ENCODE results near the gene CETP.
"Not testable (repeated sequence)": the region's sequence is repeated elsewhere in the genome, so short reads cannot be mapped to it uniquely, and the experiment has no call there.

Gene CETP

GRCh38 chr16:56960681-56961281, 969 bp upstream of the CETP start:
- FAIRE-seq = no peak

- FAIRE-seq = no peak
Measured at GRCh38 chr16:56961386-56961785, 364 bp upstream of the CETP start.

GRCh38 chr16:56964243-56965148, 2.7 kb downstream of the CETP start:
- FAIRE-seq = peak; percentile 10

GRCh38 chr16:56965149-56966092, 3.7 kb downstream of the CETP start:
- FAIRE-seq = no peak

- FAIRE-seq = no peak
Measured at GRCh38 chr16:56966093-56966475, 4.3 kb downstream of the CETP start.

- FAIRE-seq = no peak
Measured at GRCh38 chr16:56967733-56968132, 6.0 kb downstream of the CETP start.

- FAIRE-seq = no peak
Measured at GRCh38 chr16:56969769-56970168, 8.0 kb downstream of the CETP start.

- no peak for FAIRE-seq
Measured at GRCh38 chr16:56970934-56971767, 9.4 kb downstream of the CETP start.

GRCh38 chr16:56971768-56972043, 10.0 kb downstream of the CETP start:
- FAIRE-seq = no peak

GRCh38 chr16:56972403-56973293, 10.9 kb downstream of the CETP start:
- no peak for FAIRE-seq

- FAIRE-seq = no peak
Measured at GRCh38 chr16:56973294-56973689, 11.5 kb downstream of the CETP start.

GRCh38 chr16:56973899-56974298, 12.1 kb downstream of the CETP start:
- FAIRE-seq = not testable (repeated sequence)

GRCh38 chr16:56974549-56975300, 13.0 kb downstream of the CETP start:
- no peak for FAIRE-seq

- FAIRE-seq = no peak
Measured at GRCh38 chr16:56975714-56976113, 14.0 kb downstream of the CETP start.

- FAIRE-seq = no peak
Measured at GRCh38 chr16:56977216-56977615, 15.5 kb downstream of the CETP start.

- no peak for FAIRE-seq
Measured at GRCh38 chr16:56977823-56978430, 16.2 kb downstream of the CETP start.

- FAIRE-seq = no peak
Measured at GRCh38 chr16:56980201-56980535, 18.4 kb downstream of the CETP start.

GRCh38 chr16:56980792-56981724, 19.3 kb downstream of the CETP start:
- FAIRE-seq = no peak

- FAIRE-seq = no peak
Measured at GRCh38 chr16:56981729-56982271, 20.1 kb downstream of the CETP start.
